GM23338 (cell line): ENCODE data around the gene ATP8B4. TPM values are rescaled to one million over a fixed set of nuclear protein-coding genes. Genes with fewer than 3 reads are reported as not detected.

Experiments
- ATAC-seq: fragments of 200-7000 bp; cut with Tn5 transposase; 3 replicates; pipeline ENCODE4 v1.9.1; 2020
- DNase-seq: peaks from one replicate; pipeline ENCODE4 v3.0.0-alpha.2; 2015; ENCODE audit warnings: low spot score
- H2AFZ ChIP-seq: fragments of 200-600 bp; sonication (generic); 2 replicates; pipeline ENCODE4 v1.8.0; 2016; ENCODE audit warnings: antibody characterized with exemption, mild to moderate bottlenecking, moderate library complexity
- H3F3A ChIP-seq: fragments of 200-600 bp; sonication (generic); replicated peaks from 2 replicates; pipeline ENCODE4 v1.8.0; 2017; ENCODE audit warnings: antibody characterized with exemption, mixed run types, low read depth
- H3K27ac ChIP-seq: fragments of 200-600 bp; sonication (generic); 2 replicates; pipeline ENCODE4 v1.6.1; 2016; ENCODE audit warnings: low read depth
- H3K27me3 ChIP-seq: fragments of 200-600 bp; sonication (generic); 2 replicates; pipeline ENCODE4 v1.8.0; 2016; ENCODE audit warnings: mild to moderate bottlenecking, mixed run types, moderate library complexity; ENCODE audit not compliant: insufficient read depth
- H3K36me3 ChIP-seq: fragments of 200-600 bp; sonication (generic); 2 replicates; pipeline ENCODE4 v1.8.0; 2016; ENCODE audit warnings: mild to moderate bottlenecking; ENCODE audit not compliant: insufficient read depth
- H3K4me1 ChIP-seq: fragments of 200-600 bp; sonication (generic); 2 replicates; pipeline ENCODE4 v1.8.0; 2016; ENCODE audit warnings: mild to moderate bottlenecking, moderate library complexity; ENCODE audit not compliant: insufficient read depth
- H3K4me2 ChIP-seq: fragments of 200-600 bp; sonication (generic); 2 replicates; pipeline ENCODE4 v1.7.1; 2017; ENCODE audit warnings: mixed run types
- H3K4me3 ChIP-seq: fragments of 200-600 bp; sonication (generic); 2 replicates; pipeline ENCODE4 v1.6.1; 2016; ENCODE audit warnings: mixed run types
- H3K79me2 ChIP-seq: fragments of 200-600 bp; sonication (generic); replicated peaks from 2 replicates; pipeline ENCODE4 v1.8.0; 2017; ENCODE audit warnings: mild to moderate bottlenecking; ENCODE audit not compliant: insufficient read depth
- H3K9me2 ChIP-seq: fragments of 200-600 bp; sonication (generic); 2 replicates; pipeline ENCODE4 v1.8.0; 2017; ENCODE audit not compliant: insufficient read depth
- H4K20me1 ChIP-seq: fragments of 200-600 bp; sonication (generic); replicated peaks from 2 replicates; pipeline ENCODE4 v1.8.0; 2017; ENCODE audit warnings: mild to moderate bottlenecking; ENCODE audit not compliant: insufficient read depth
- H3K27ac Mint-ChIP-seq: 2 replicates; pipeline ENCODE4 v1.8.0; 2020; ENCODE audit warnings: inconsistent platforms, mild to moderate bottlenecking, moderate library complexity, mixed read lengths
- H3K27me3 Mint-ChIP-seq: 3 replicates; pipeline ENCODE4 v1.8.0; 2022; ENCODE audit warnings: low read depth, mild to moderate bottlenecking, moderate library complexity, mixed read lengths, inconsistent platforms; ENCODE audit not compliant: insufficient read depth, poor library complexity
- H3K36me3 Mint-ChIP-seq: 3 replicates; pipeline ENCODE4 v1.8.0; 2021; ENCODE audit warnings: low read depth, mild to moderate bottlenecking, inconsistent platforms, moderate library complexity, mixed read lengths
- H3K4me1 Mint-ChIP-seq: 3 replicates; pipeline ENCODE4 v1.8.0; 2020; ENCODE audit warnings: mild to moderate bottlenecking, inconsistent platforms, mixed read lengths
- H3K4me3 Mint-ChIP-seq: 3 replicates; pipeline ENCODE4 v1.8.0; 2021; ENCODE audit warnings: moderate library complexity, mild to moderate bottlenecking, inconsistent platforms, mixed read lengths
- H3K9me3 Mint-ChIP-seq: 3 replicates; pipeline ENCODE4 v1.8.0; 2020; ENCODE audit warnings: moderate library complexity, mild to moderate bottlenecking, inconsistent platforms, mixed read lengths
- CREB1 ChIP-seq: fragments of 250-450 bp; sonication (Bioruptor Pico); IDR thresholded peaks from 2 replicates; pipeline ENCODE4 v1.5.0; 2020; ENCODE audit warnings: low read depth, mild to moderate bottlenecking, moderate library complexity
- EZH2 ChIP-seq: fragments of 200-600 bp; sonication (generic); IDR thresholded peaks from one replicate; pipeline ENCODE4 v1.8.0; 2017; ENCODE audit warnings: antibody characterized with exemption, mild to moderate bottlenecking, low read depth; ENCODE audit not compliant: unreplicated experiment
- EZH2phosphoT487 ChIP-seq: fragments of 200-600 bp; sonication (generic); IDR thresholded peaks from one replicate; pipeline ENCODE4 v1.8.1; 2018; ENCODE audit warnings: antibody characterized with exemption; ENCODE audit not compliant: unreplicated experiment
- POLR2AphosphoS5 ChIP-seq: IDR thresholded peaks from 2 replicates; pipeline ENCODE4 v1.6.1; 2016; ENCODE audit warnings: antibody characterized with exemption, low read depth
- ZNF114 ChIP-seq: fragments of 250-450 bp; sonication (Bioruptor Pico); IDR thresholded peaks from 2 replicates; pipeline ENCODE4 v1.5.0; 2020; ENCODE audit warnings: mild to moderate bottlenecking, moderate library complexity
- ZNF331 ChIP-seq: fragments of 250-450 bp; sonication (Bioruptor Pico); IDR thresholded peaks from 2 replicates; pipeline ENCODE4 v1.5.0; 2020; ENCODE audit warnings: low read depth, mild to moderate bottlenecking, moderate library complexity
- ZNF462 ChIP-seq: fragments of 250-450 bp; sonication (Bioruptor Pico); IDR thresholded peaks from 2 replicates; pipeline ENCODE4 v1.5.0; 2020; ENCODE audit warnings: mild to moderate bottlenecking, moderate library complexity
- polyA plus RNA-seq: library from polyadenylated mRNA; unstranded; fragments of >200 nt; fragmentation: Nextera tagmentation; extraction: Ambion mirVana; gene quantifications from 2 replicates; pipeline ENCODE4 v1.2.1, GENCODE V29; 2016
- total RNA-seq: library from RNA; depleted of rRNA; stranded (reverse); fragments of >200 nt; shearing (Covaris generic); gene quantifications from 2 replicates; pipeline ENCODE4 v1.2.3, GENCODE V29; 2014
- TF ChIP-seq, protein P1 (sequence below): IDR thresholded peaks from one replicate; pipeline ENCODE4 v1.6.1; 2018; ENCODE audit warnings: antibody characterized with exemption; ENCODE audit not compliant: unreplicated experiment
- TF ChIP-seq, protein P2 (sequence below), 2 experiments: fragments of 200-600 bp in 1 of 2; sonication (generic) in 1 of 2; conservative IDR thresholded peaks; 2 replicates each; pipeline versions ENCODE4 v1.5.1 to v1.6.1; 2016 to 2017; ENCODE audit warnings: antibody characterized with exemption in 2 of 2, low read depth in 2 of 2, mild to moderate bottlenecking in 2 of 2, moderate library complexity in 1 of 2

The ATP8B4 gene
- total and polyA plus RNA-seq, 2 experiments from 2014 or later: 0.24 TPM; not detected in 1

- H2AFZ ChIP-seq: no peak overlapping the region
- H3K4me3 Mint-ChIP-seq: no peak overlapping the region
- TF ChIP-seq CREB1: no peak
- TF ChIP-seq ZNF114 (CRISPR knock-in tag): no peak
- no peak for TF ChIP-seq ZNF462
- no peak for TF ChIP-seq POLR2AphosphoS5
- TF ChIP-seq EZH2phosphoT487: no peak
- no peak for TF ChIP-seq EZH2
- TF ChIP-seq ZNF331: no peak
- TF ChIP-seq, protein P1, sequence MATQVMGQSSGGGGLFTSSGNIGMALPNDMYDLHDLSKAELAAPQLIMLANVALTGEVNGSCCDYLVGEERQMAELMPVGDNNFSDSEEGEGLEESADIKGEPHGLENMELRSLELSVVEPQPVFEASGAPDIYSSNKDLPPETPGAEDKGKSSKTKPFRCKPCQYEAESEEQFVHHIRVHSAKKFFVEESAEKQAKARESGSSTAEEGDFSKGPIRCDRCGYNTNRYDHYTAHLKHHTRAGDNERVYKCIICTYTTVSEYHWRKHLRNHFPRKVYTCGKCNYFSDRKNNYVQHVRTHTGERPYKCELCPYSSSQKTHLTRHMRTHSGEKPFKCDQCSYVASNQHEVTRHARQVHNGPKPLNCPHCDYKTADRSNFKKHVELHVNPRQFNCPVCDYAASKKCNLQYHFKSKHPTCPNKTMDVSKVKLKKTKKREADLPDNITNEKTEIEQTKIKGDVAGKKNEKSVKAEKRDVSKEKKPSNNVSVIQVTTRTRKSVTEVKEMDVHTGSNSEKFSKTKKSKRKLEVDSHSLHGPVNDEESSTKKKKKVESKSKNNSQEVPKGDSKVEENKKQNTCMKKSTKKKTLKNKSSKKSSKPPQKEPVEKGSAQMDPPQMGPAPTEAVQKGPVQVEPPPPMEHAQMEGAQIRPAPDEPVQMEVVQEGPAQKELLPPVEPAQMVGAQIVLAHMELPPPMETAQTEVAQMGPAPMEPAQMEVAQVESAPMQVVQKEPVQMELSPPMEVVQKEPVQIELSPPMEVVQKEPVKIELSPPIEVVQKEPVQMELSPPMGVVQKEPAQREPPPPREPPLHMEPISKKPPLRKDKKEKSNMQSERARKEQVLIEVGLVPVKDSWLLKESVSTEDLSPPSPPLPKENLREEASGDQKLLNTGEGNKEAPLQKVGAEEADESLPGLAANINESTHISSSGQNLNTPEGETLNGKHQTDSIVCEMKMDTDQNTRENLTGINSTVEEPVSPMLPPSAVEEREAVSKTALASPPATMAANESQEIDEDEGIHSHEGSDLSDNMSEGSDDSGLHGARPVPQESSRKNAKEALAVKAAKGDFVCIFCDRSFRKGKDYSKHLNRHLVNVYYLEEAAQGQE: no peak
- TF ChIP-seq, protein P2, sequence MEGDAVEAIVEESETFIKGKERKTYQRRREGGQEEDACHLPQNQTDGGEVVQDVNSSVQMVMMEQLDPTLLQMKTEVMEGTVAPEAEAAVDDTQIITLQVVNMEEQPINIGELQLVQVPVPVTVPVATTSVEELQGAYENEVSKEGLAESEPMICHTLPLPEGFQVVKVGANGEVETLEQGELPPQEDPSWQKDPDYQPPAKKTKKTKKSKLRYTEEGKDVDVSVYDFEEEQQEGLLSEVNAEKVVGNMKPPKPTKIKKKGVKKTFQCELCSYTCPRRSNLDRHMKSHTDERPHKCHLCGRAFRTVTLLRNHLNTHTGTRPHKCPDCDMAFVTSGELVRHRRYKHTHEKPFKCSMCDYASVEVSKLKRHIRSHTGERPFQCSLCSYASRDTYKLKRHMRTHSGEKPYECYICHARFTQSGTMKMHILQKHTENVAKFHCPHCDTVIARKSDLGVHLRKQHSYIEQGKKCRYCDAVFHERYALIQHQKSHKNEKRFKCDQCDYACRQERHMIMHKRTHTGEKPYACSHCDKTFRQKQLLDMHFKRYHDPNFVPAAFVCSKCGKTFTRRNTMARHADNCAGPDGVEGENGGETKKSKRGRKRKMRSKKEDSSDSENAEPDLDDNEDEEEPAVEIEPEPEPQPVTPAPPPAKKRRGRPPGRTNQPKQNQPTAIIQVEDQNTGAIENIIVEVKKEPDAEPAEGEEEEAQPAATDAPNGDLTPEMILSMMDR (conservative IDR thresholded peaks at IDR 0.05; ENCODE audit: low read depth in 2 of 2): no peak
- H3K27ac ChIP-seq: no peak overlapping the region
- H3K36me3 ChIP-seq: no peaks in the 10 kb centered on the region
- no peaks in the 10 kb centered on the region for H3K36me3 Mint-ChIP-seq
- peaks cover 3% of the 10 kb centered on the region; the same call in 1 of the 2 replicates for H3K9me2 ChIP-seq
- no peaks in the 10 kb centered on the region for H4K20me1 ChIP-seq
- H3K27me3 Mint-ChIP-seq: peaks cover 2% of the 10 kb centered on the region
- H3K79me2 ChIP-seq: no peaks in the 10 kb centered on the region
- H3K4me1 ChIP-seq: no peaks in the 10 kb centered on the region
- DNase-seq (no peak), ATAC-seq (no peak)
- H3K4me1 Mint-ChIP-seq: no peaks in the 10 kb centered on the region
- H3K27me3 ChIP-seq: no peaks in the 10 kb centered on the region
- H3K9me3 Mint-ChIP-seq: no peaks in the 10 kb centered on the region
- no peak overlapping the region for H3K4me2 ChIP-seq
- H3K4me3 ChIP-seq: no peak overlapping the region
- no peak overlapping the region for H3K27ac Mint-ChIP-seq
- no peaks in the 10 kb centered on the region for H3F3A ChIP-seq
Observed at GRCh38 chr15:50077176-50077575, 41.9 kb downstream of the ATP8B4 start.
